WTC11 (cell line): Measurements from ENCODE around the gene ALK. TPM values are rescaled to one million over a fixed set of nuclear protein-coding genes. Genes with fewer than 3 reads are reported as not detected.

Experiments
- ATAC-seq: fragments of 200-7000 bp; cut with Tn5 transposase; 2 replicates; pipeline ENCODE4 v1.10.0; 2021; ENCODE audit warnings: mild to moderate bottlenecking, moderate library complexity
- CTCF ChIA-PET: fragments of 300-600 bp; sonication (Branson Sonifier 250); formaldehyde crosslinking; loops from one replicate; lab custom pipeline; 2021; ENCODE audit warnings: antibody characterized with exemption; lab: Charles Lee
- POLR2A ChIA-PET: fragments of 350-600 bp; sonication (Branson Sonifier 250); formaldehyde crosslinking; loops from one replicate; lab custom pipeline; 2021; ENCODE audit warnings: antibody characterized with exemption; lab: Charles Lee
- DNase-seq: peaks from one replicate; pipeline ENCODE4 v3.0.0; 2021; ENCODE audit warnings: low spot score
- H3K27ac Mint-ChIP-seq: 2 replicates; pipeline ENCODE4 v1.8.0; 2021; ENCODE audit warnings: mixed read lengths
- H3K27me3 Mint-ChIP-seq: 2 replicates; pipeline ENCODE4 v1.8.0; 2021; ENCODE audit warnings: low read depth, mild to moderate bottlenecking, moderate library complexity, mixed read lengths
- H3K36me3 Mint-ChIP-seq: 2 replicates; pipeline ENCODE4 v1.8.0; 2021; ENCODE audit warnings: mixed read lengths
- H3K4me1 Mint-ChIP-seq: 2 replicates; pipeline ENCODE4 v1.8.0; 2022; ENCODE audit warnings: mixed read lengths
- H3K4me3 Mint-ChIP-seq: 2 replicates; pipeline ENCODE4 v1.8.0; 2021; ENCODE audit warnings: mild to moderate bottlenecking, moderate library complexity, mixed read lengths
- H3K9me3 Mint-ChIP-seq: 2 replicates; pipeline ENCODE4 v1.8.0; 2021; ENCODE audit warnings: mixed read lengths
- AR ChIP-seq: fragments of 250-450 bp; sonication (Bioruptor Pico); IDR thresholded peaks from 2 replicates; pipeline ENCODE4 v1.9.0; 2021; ENCODE audit warnings: mild to moderate bottlenecking
- ATF2 ChIP-seq: sonication (generic); formaldehyde crosslinking; IDR thresholded peaks from 2 replicates; pipeline ENCODE4 v1.8.1; 2022; ENCODE audit warnings: low read depth, missing genetic modification reagents, borderline replicate concordance
- ESRRA ChIP-seq: sonication (generic); formaldehyde crosslinking; IDR thresholded peaks from 2 replicates; pipeline ENCODE4 v1.8.1; 2022; ENCODE audit warnings: mild to moderate bottlenecking, missing genetic modification reagents, borderline replicate concordance
- HMGA2 ChIP-seq: fragments of 250-450 bp; sonication (Bioruptor Pico); IDR thresholded peaks from 2 replicates; pipeline ENCODE4 v1.4.0; 2021; ENCODE audit warnings: mild to moderate bottlenecking, moderate library complexity
- JAZF1 ChIP-seq: fragments of 250-450 bp; sonication (Bioruptor Pico); IDR thresholded peaks from 2 replicates; pipeline ENCODE4 v1.9.0; 2021; ENCODE audit warnings: moderate library complexity, mild to moderate bottlenecking, inconsistent platforms
- KAT7 ChIP-seq: sonication (generic); formaldehyde crosslinking; IDR thresholded peaks from 2 replicates; pipeline ENCODE4 v1.8.1; 2023; ENCODE audit warnings: missing genetic modification reagents, mild to moderate bottlenecking, borderline replicate concordance
- MAX ChIP-seq: sonication (generic); formaldehyde crosslinking; IDR thresholded peaks from 2 replicates; pipeline ENCODE4 v1.8.0; 2022; ENCODE audit warnings: mild to moderate bottlenecking, missing genetic modification reagents
- MLX ChIP-seq: sonication (generic); formaldehyde crosslinking; IDR thresholded peaks from 2 replicates; pipeline ENCODE4 v1.8.1; 2023; ENCODE audit warnings: mild to moderate bottlenecking, missing genetic modification reagents, moderate library complexity
- NR3C1 ChIP-seq: sonication (generic); formaldehyde crosslinking; conservative IDR thresholded peaks from 2 replicates; pipeline ENCODE4 v1.8.1; 2023; ENCODE audit warnings: low read depth, mild to moderate bottlenecking, missing genetic modification reagents
- PRRX2 ChIP-seq: fragments of 250-450 bp; sonication (Bioruptor Pico); IDR thresholded peaks from 2 replicates; pipeline ENCODE4 v1.8.0; 2021; ENCODE audit warnings: mild to moderate bottlenecking
- RORB ChIP-seq: fragments of 250-450 bp; sonication (Bioruptor Pico); IDR thresholded peaks from 2 replicates; pipeline ENCODE4 v1.9.0; 2021; ENCODE audit warnings: mild to moderate bottlenecking
- SMAD4 ChIP-seq: sonication (generic); formaldehyde crosslinking; IDR thresholded peaks from 2 replicates; pipeline ENCODE4 v1.8.0; 2022; ENCODE audit warnings: mild to moderate bottlenecking, missing genetic modification reagents
- SP1 ChIP-seq: sonication (generic); formaldehyde crosslinking; conservative IDR thresholded peaks from 2 replicates; pipeline ENCODE4 v1.8.1; 2022; ENCODE audit warnings: missing genetic modification reagents
- ZNF121 ChIP-seq: sonication (generic); formaldehyde crosslinking; IDR thresholded peaks from 2 replicates; pipeline ENCODE4 v1.8.0; 2023; ENCODE audit warnings: missing genetic modification reagents
- ZNF396 ChIP-seq: fragments of 250-450 bp; sonication (Bioruptor Pico); IDR thresholded peaks from 2 replicates; pipeline ENCODE4 v1.8.0; 2021; ENCODE audit warnings: mild to moderate bottlenecking, moderate library complexity, borderline replicate concordance
- ZNF425 ChIP-seq: fragments of 250-450 bp; sonication (Bioruptor Pico); conservative IDR thresholded peaks from 2 replicates; pipeline ENCODE4 v1.9.0; 2021; ENCODE audit warnings: mild to moderate bottlenecking
- total RNA-seq: library from RNA; stranded (reverse); gene quantifications from 3 replicates; pipeline ENCODE4 v1.2.3, GENCODE V29; 2021
- TF ChIP-seq, protein P1 (sequence below): sonication (generic); formaldehyde crosslinking; IDR thresholded peaks from 2 replicates; pipeline ENCODE4 v1.8.0; 2022; ENCODE audit warnings: missing genetic modification reagents
- TF ChIP-seq, protein P2 (sequence below): sonication (generic); formaldehyde crosslinking; conservative IDR thresholded peaks from 2 replicates; pipeline ENCODE4 v1.8.1; 2023; ENCODE audit warnings: mild to moderate bottlenecking, low read depth, missing genetic modification reagents, moderate library complexity
- TF ChIP-seq, protein P3 (sequence below): sonication (generic); formaldehyde crosslinking; IDR thresholded peaks from 2 replicates; pipeline ENCODE4 v1.8.1; 2023; ENCODE audit warnings: mild to moderate bottlenecking, missing genetic modification reagents
- TF ChIP-seq, protein P4 (sequence below): fragments of 250-450 bp; sonication (Bioruptor Pico); IDR thresholded peaks from 2 replicates; pipeline ENCODE4 v1.9.0; 2021; ENCODE audit warnings: mild to moderate bottlenecking

The ALK gene
- total RNA-seq, 1 experiment from 2014 or later = not detected

DNA sequence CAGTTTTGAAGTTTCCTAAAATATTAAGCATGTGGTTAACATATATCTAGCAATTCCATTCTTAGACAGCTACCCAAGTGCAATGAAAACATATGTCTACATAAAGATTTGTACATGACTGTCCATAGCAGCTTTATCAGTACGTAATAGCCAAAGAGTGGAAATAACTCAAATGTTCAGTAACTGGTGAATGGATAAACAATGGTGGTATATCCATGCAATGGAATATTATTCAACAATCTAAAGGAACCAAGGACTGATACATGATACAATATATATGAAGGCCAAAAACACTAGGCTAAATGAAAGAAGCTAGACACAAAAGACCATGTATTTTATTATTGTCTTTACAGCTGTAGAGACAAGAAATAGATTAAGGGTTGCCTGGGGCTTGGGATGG is 361.4 kb downstream of the ALK start:
- ATAC-seq (no peak), DNase-seq (no peak)
- Mint-ChIP-seq H3K4me3 (no peak overlapping the region), H3K4me1 (peaks cover 6% of the 10 kb centered on the region), H3K9me3 (no peaks in the 10 kb centered on the region; the same call in 1 of the 2 replicates), H3K27me3 (no peaks in the 10 kb centered on the region), H3K36me3 (no peaks in the 10 kb centered on the region), H3K27ac (no peak overlapping the region)
- ChIA-PET POLR2A (no interaction called here), CTCF (no interaction called here)
- TF ChIP-seq AR = no peak
- TF ChIP-seq HMGA2 (CRISPR knock-in tag) = no peak
- TF ChIP-seq ZNF121 (CRISPR knock-in tag) = no peak
- TF ChIP-seq ZNF425 = no peak
- no peak for TF ChIP-seq SP1 (CRISPR knock-in tag)
- no peak for TF ChIP-seq ATF2 (CRISPR knock-in tag)
- no peak for TF ChIP-seq PRRX2 (CRISPR knock-in tag)
- no peak for TF ChIP-seq JAZF1 (CRISPR knock-in tag)
- no peak for TF ChIP-seq ESRRA (CRISPR knock-in tag)
- no peak for TF ChIP-seq KAT7 (CRISPR knock-in tag)
- TF ChIP-seq, protein P1, sequence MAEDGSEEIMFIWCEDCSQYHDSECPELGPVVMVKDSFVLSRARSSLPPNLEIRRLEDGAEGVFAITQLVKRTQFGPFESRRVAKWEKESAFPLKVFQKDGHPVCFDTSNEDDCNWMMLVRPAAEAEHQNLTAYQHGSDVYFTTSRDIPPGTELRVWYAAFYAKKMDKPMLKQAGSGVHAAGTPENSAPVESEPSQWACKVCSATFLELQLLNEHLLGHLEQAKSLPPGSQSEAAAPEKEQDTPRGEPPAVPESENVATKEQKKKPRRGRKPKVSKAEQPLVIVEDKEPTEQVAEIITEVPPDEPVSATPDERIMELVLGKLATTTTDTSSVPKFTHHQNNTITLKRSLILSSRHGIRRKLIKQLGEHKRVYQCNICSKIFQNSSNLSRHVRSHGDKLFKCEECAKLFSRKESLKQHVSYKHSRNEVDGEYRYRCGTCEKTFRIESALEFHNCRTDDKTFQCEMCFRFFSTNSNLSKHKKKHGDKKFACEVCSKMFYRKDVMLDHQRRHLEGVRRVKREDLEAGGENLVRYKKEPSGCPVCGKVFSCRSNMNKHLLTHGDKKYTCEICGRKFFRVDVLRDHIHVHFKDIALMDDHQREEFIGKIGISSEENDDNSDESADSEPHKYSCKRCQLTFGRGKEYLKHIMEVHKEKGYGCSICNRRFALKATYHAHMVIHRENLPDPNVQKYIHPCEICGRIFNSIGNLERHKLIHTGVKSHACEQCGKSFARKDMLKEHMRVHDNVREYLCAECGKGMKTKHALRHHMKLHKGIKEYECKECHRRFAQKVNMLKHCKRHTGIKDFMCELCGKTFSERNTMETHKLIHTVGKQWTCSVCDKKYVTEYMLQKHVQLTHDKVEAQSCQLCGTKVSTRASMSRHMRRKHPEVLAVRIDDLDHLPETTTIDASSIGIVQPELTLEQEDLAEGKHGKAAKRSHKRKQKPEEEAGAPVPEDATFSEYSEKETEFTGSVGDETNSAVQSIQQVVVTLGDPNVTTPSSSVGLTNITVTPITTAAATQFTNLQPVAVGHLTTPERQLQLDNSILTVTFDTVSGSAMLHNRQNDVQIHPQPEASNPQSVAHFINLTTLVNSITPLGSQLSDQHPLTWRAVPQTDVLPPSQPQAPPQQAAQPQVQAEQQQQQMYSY (CRISPR knock-in tag) = no peak
- no peak for TF ChIP-seq RORB (CRISPR knock-in tag)
- TF ChIP-seq, protein P2, sequence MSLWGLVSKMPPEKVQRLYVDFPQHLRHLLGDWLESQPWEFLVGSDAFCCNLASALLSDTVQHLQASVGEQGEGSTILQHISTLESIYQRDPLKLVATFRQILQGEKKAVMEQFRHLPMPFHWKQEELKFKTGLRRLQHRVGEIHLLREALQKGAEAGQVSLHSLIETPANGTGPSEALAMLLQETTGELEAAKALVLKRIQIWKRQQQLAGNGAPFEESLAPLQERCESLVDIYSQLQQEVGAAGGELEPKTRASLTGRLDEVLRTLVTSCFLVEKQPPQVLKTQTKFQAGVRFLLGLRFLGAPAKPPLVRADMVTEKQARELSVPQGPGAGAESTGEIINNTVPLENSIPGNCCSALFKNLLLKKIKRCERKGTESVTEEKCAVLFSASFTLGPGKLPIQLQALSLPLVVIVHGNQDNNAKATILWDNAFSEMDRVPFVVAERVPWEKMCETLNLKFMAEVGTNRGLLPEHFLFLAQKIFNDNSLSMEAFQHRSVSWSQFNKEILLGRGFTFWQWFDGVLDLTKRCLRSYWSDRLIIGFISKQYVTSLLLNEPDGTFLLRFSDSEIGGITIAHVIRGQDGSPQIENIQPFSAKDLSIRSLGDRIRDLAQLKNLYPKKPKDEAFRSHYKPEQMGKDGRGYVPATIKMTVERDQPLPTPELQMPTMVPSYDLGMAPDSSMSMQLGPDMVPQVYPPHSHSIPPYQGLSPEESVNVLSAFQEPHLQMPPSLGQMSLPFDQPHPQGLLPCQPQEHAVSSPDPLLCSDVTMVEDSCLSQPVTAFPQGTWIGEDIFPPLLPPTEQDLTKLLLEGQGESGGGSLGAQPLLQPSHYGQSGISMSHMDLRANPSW = no peak

DNA sequence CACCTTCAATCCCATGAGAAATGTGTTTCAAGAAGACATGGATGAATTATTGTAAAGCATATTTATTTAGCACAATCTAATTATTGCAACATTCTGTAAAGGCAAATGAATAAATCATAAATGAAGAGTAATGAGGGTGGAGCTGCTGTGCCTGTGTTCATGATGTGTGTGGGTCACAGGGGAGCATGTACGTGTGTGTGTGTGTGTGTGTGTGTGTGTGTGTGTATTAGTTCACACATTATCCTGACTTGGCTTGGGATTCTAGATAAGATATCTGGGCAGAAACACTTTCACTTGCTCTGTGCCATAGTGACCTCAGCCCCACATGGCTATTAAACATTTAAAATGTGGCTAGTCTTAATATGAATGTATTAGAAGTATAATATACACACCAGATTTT is 361.8 kb downstream of the ALK start:
- Mint-ChIP-seq H3K4me3 (no peak overlapping the region), H3K27ac (no peak overlapping the region), H3K27me3 (no peaks in the 10 kb centered on the region), H3K4me1 (peaks cover 10% of the 10 kb centered on the region), H3K9me3 (no peaks in the 10 kb centered on the region; the same call in 1 of the 2 replicates), H3K36me3 (no peaks in the 10 kb centered on the region)
- ChIA-PET CTCF (no interaction called here), POLR2A (no interaction called here)
- ATAC-seq = no peak
- no peak for DNase-seq
- TF ChIP-seq MLX (no peak), MAX (CRISPR knock-in tag) (no peak), NR3C1 (CRISPR knock-in tag) (no peak), SMAD4 (CRISPR knock-in tag) (no peak), ZNF396 (CRISPR knock-in tag) (no peak)
- TF ChIP-seq, protein P3, sequence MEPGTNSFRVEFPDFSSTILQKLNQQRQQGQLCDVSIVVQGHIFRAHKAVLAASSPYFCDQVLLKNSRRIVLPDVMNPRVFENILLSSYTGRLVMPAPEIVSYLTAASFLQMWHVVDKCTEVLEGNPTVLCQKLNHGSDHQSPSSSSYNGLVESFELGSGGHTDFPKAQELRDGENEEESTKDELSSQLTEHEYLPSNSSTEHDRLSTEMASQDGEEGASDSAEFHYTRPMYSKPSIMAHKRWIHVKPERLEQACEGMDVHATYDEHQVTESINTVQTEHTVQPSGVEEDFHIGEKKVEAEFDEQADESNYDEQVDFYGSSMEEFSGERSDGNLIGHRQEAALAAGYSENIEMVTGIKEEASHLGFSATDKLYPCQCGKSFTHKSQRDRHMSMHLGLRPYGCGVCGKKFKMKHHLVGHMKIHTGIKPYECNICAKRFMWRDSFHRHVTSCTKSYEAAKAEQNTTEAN = no peak
- TF ChIP-seq, protein P4, sequence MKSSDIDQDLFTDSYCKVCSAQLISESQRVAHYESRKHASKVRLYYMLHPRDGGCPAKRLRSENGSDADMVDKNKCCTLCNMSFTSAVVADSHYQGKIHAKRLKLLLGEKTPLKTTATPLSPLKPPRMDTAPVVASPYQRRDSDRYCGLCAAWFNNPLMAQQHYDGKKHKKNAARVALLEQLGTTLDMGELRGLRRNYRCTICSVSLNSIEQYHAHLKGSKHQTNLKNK (CRISPR knock-in tag) = no peak
